ENCODE results near the gene TEKT5.

DNA sequence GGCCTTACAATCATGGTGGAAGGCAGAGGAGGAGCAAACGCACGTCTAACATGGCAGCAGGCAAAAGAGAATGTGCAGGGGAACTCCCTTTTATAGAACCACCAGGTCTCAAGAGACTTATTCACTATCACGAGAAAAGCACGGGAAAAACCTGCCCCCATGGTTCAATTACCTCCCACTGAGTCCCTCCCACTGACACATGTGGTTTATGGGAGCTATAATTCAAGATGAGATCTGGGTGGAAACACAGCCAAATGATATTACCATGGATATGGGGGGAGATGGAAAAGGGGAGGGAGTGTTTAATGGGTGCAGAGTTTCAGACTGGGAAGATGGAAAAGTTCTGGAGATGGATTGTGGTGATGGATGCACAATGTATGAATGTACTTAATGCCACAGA lies 23.0 kb downstream of the TEKT5 start:
- TF ChIP-seq, protein P1, sequence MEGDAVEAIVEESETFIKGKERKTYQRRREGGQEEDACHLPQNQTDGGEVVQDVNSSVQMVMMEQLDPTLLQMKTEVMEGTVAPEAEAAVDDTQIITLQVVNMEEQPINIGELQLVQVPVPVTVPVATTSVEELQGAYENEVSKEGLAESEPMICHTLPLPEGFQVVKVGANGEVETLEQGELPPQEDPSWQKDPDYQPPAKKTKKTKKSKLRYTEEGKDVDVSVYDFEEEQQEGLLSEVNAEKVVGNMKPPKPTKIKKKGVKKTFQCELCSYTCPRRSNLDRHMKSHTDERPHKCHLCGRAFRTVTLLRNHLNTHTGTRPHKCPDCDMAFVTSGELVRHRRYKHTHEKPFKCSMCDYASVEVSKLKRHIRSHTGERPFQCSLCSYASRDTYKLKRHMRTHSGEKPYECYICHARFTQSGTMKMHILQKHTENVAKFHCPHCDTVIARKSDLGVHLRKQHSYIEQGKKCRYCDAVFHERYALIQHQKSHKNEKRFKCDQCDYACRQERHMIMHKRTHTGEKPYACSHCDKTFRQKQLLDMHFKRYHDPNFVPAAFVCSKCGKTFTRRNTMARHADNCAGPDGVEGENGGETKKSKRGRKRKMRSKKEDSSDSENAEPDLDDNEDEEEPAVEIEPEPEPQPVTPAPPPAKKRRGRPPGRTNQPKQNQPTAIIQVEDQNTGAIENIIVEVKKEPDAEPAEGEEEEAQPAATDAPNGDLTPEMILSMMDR (IDR thresholded peaks at IDR 0.05): no peak
- TF ChIP-seq POLR2A (IDR thresholded peaks at IDR 0.05): no peak
